GM19238 (cell line): Measurements from ENCODE around the gene ANKRD63.

ENCODE experiments used
- DNase-seq: peaks from one replicate; pipeline ENCODE4 v3.0.0; 2011; ENCODE audit warnings: low spot score; ENCODE audit not compliant: insufficient read length

ANKRD63 gene

GRCh38 chr15:40295877-40296560 is 13.2 kb upstream of the ANKRD63 start:
- no peak for DNase-seq

- no peak for DNase-seq
Measured at GRCh38 chr15:40295297-40295696, 12.4 kb upstream of the ANKRD63 start.

GRCh38 chr15:40293905-40294895 is 11.3 kb upstream of the ANKRD63 start:
- DNase-seq = no peak

- DNase-seq = no peak
Measured at GRCh38 chr15:40293006-40293405, 10.1 kb upstream of the ANKRD63 start.

- no peak for DNase-seq
Measured at GRCh38 chr15:40292246-40292645, 9.4 kb upstream of the ANKRD63 start.

GRCh38 chr15:40290918-40291574 is 8.2 kb upstream of the ANKRD63 start:
- DNase-seq = no peak

- DNase-seq = no peak
Measured at GRCh38 chr15:40290545-40290917, 7.7 kb upstream of the ANKRD63 start.

- no peak for DNase-seq
Measured at GRCh38 chr15:40289140-40289775, 6.4 kb upstream of the ANKRD63 start.

- DNase-seq = no peak
Measured at GRCh38 chr15:40287968-40288367, 5.1 kb upstream of the ANKRD63 start.

- no peak for DNase-seq
Measured at GRCh38 chr15:40287505-40287904, 4.6 kb upstream of the ANKRD63 start.

GRCh38 chr15:40286794-40287193 is 3.9 kb upstream of the ANKRD63 start:
- DNase-seq = no peak

GRCh38 chr15:40286061-40286532 is 3.2 kb upstream of the ANKRD63 start:
- no peak for DNase-seq

- DNase-seq = no peak
Measured at GRCh38 chr15:40285554-40286011, 2.7 kb upstream of the ANKRD63 start.

GRCh38 chr15:40285151-40285550 is 2.3 kb upstream of the ANKRD63 start:
- DNase-seq = no peak

GRCh38 chr15:40283615-40284300 is 894 bp upstream of the ANKRD63 start:
- no peak for DNase-seq

- peak; percentile 50 for DNase-seq
Measured at GRCh38 chr15:40282147-40282868, 556 bp downstream of the ANKRD63 start.

- DNase-seq = no peak
Measured at GRCh38 chr15:40281801-40282146, 1.1 kb downstream of the ANKRD63 start.

GRCh38 chr15:40281057-40281800 is 1.6 kb downstream of the ANKRD63 start:
- no peak for DNase-seq

GRCh38 chr15:40280260-40281056 is 2.4 kb downstream of the ANKRD63 start:
- no peak for DNase-seq
